Right lobe of liver (tissue), 6 donors: ENCODE results near the gene CAMK1. TPM values are rescaled to one million over a fixed set of nuclear protein-coding genes. Genes with fewer than 3 reads are reported as not detected.
A peak's percentile ranks its signal among the peaks of the same experiment; 100 is the strongest.

Experiments used
- ATAC-seq, 4 donors: fragments of 200-7000 bp; cut with Tn5 transposase; one replicate each; pipeline ENCODE4 v1.9.1; 2020; ENCODE audit warnings: mild to moderate bottlenecking in 4 of 4, moderate library complexity in 4 of 4
- DNase-seq, 3 donors: peaks; one replicate each; pipeline ENCODE4 v3.0.0-alpha.2; 2020
- H3K27ac ChIP-seq, 3 donors: fragments of 200-600 bp; one replicate each; pipeline ENCODE4 v1.8.0; 2022
- H3K27me3 ChIP-seq, 2 donors: fragments of 200-600 bp; one replicate each; pipeline ENCODE4 v1.8.0; 2022
- H3K36me3 ChIP-seq, 4 donors: fragments of 200-600 bp; sonication (generic) in 1 of 4; one replicate each; pipeline versions ENCODE4 v1.5.1 to v1.8.0; 2017 to 2022; ENCODE audit warnings: control low read depth in 1 of 4
- H3K4me1 ChIP-seq, 4 donors: fragments of 200-600 bp; sonication (generic) in 1 of 4; one replicate each; pipeline versions ENCODE4 v1.5.1 to v1.8.0; 2017 to 2022; ENCODE audit warnings: control low read depth in 1 of 4
- H3K4me3 ChIP-seq, 3 donors: fragments of 200-600 bp; one replicate each; pipeline ENCODE4 v1.8.0; 2022
- H3K9me3 ChIP-seq, 4 donors: fragments of 200-600 bp; sonication (generic) in 1 of 4; one replicate each; pipeline versions ENCODE4 v1.5.1 to v1.8.0; 2017 to 2022; ENCODE audit warnings: control low read depth in 1 of 4
- CTCF ChIP-seq, 4 donors: fragments of 200-600 bp in 3 of 4; fragments of 450-650 bp in 1 of 4; IDR thresholded peaks; one replicate each; pipeline versions ENCODE4 v1.5.1 to v1.8.0; 2016 to 2022; ENCODE audit warnings: antibody characterized with exemption in 4 of 4, mild to moderate bottlenecking in 2 of 4
- POLR2A ChIP-seq: fragments of 450-650 bp; IDR thresholded peaks from one replicate; pipeline ENCODE4 v1.6.1; 2017; ENCODE audit warnings: antibody characterized with exemption, mild to moderate bottlenecking
- WGBS: methylation state at CpG from one replicate; pipeline ENCODE4 v1.1.6; 2018; ENCODE audit warnings: low coverage, low lambda C conversion rate; ENCODE audit not compliant: insufficient coverage; ENCODE audit errors: missing lambda C conversion rate; 5-methylcytosine and 5-hydroxymethylcytosine counted together
- intact Hi-C, 2 donors: fragments of 100-400 bp; cut with DNase I; formaldehyde crosslinking; loops; one replicate each; pipeline versions ENCODE4 v1.11.2 to v1.14.1; 2022
- total RNA-seq, 6 experiments: library from RNA; depleted of rRNA in 2 of 6; stranded (reverse); fragments of >200 nt in 2 of 6; fragmentation: NEBNext Ultra II Directional in 3 of 6; extraction: Animal tissue kit (Norgen Biotek cat#: 25700) in 3 of 6; gene quantifications; one replicate each; pipeline versions ENCODE4 v1.1.0 to v1.2.4, GENCODE V29; 2016 to 2023
- donor health status: DM: no; HTN: yes; CAD: no.
- donor health status: DM: no; HTN: no; CAD: no.
- donor health status: DM: no; HTN: no; CAD: no.
- donor health status: DM: no; HTN: yes; CAD: no.
- donor health status: DM: no; HTN: yes; CAD: no.

Gene CAMK1
- total RNA-seq, 6 experiments from 2014 or later, result 10.8 to 33.4 (median 24.5) TPM

GRCh38 chr3:9716801-9717555 lies 52.8 kb downstream of the CAMK1 start:
- no peaks in the 10 kb centered on the region for H3K4me1 ChIP-seq
- no peaks in the 10 kb centered on the region for H3K27me3 ChIP-seq
- H3K27ac ChIP-seq, result no peak overlapping the region
- DNase-seq, result no peak
- no peaks in the 10 kb centered on the region for H3K9me3 ChIP-seq
- WGBS, result 58% methylated on average over 5 of the region's 5 CpGs
- intact Hi-C loops, result no loop called here
- TF ChIP-seq POLR2A, result no peak
- no peak for TF ChIP-seq CTCF (IDR thresholded peaks at IDR 0.05)
- ATAC-seq, result no peak
- no peak overlapping the region for H3K4me3 ChIP-seq
- H3K36me3 ChIP-seq, result no peaks in the 10 kb centered on the region

- Histone ChIP-seq H3K9me3 (no peaks in the 10 kb centered on the region), H3K36me3 (no peaks in the 10 kb centered on the region), H3K4me3 (no peak overlapping the region), H3K27ac (no peak overlapping the region), H3K27me3 (no peaks in the 10 kb centered on the region), H3K4me1 (no peaks in the 10 kb centered on the region)
- DNase-seq (peak in 2 of 3 donors; percentile 53 to 61), ATAC-seq (peak; percentile 85 to 99 (median 93))
- WGBS, result 40% methylated on average over 6 of the region's 6 CpGs
- TF ChIP-seq CTCF (IDR thresholded peaks at IDR 0.05) (peak; percentile 31 to 70 (median 55)), POLR2A (no peak)
- intact Hi-C loops, result no loop called here
Observed at GRCh38 chr3:9715764-9716437, 53.8 kb downstream of the CAMK1 start.

GRCh38 chr3:9715136-9715535 lies 54.6 kb downstream of the CAMK1 start:
- no peak for DNase-seq
- ATAC-seq, result no peak
- H3K27me3 ChIP-seq, result no peaks in the 10 kb centered on the region
- H3K27ac ChIP-seq, result no peak overlapping the region
- no peak overlapping the region for H3K4me3 ChIP-seq
- no peaks in the 10 kb centered on the region for H3K36me3 ChIP-seq
- H3K9me3 ChIP-seq, result no peaks in the 10 kb centered on the region
- no peaks in the 10 kb centered on the region for H3K4me1 ChIP-seq
- intact Hi-C loops, result no loop called here
- TF ChIP-seq CTCF (IDR thresholded peaks at IDR 0.05), result no peak
- no peak for TF ChIP-seq POLR2A
- 33% methylated on average over 4 of the region's 4 CpGs for WGBS

DNA sequence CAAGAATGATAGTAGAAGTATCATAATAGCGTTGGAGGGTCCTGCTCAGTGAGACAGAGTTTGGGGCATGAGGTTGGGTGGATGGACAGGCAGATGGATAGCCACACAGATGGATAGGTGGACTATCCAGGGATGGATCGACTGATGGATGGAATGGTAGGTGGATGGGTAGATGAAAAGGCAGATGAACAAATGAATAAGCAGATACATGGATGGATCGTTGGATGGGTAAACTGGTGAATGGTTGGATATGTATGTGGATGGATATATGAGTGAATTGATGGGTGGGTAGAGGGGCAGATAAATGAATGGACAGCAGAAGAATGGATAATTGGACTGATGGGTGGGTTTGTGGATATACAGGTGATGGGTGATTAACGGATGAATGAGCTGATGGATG lies 56.6 kb downstream of the CAMK1 start:
- TF ChIP-seq CTCF (IDR thresholded peaks at IDR 0.05), result no peak
- TF ChIP-seq POLR2A, result no peak
- Histone ChIP-seq H3K4me3 (no peak overlapping the region), H3K27ac (no peak overlapping the region), H3K9me3 (no peaks in the 10 kb centered on the region), H3K27me3 (no peaks in the 10 kb centered on the region), H3K4me1 (no peaks in the 10 kb centered on the region), H3K36me3 (no peaks in the 10 kb centered on the region)
- intact Hi-C loops, result no loop called here
- ATAC-seq, result no peak
- WGBS, result 66% methylated on average over 4 of the region's 4 CpGs
- no peak for DNase-seq
